SK-N-SH (cell line): ENCODE data around the gene ARHGAP4. TPM values are rescaled to one million over a fixed set of nuclear protein-coding genes. Genes with fewer than 3 reads are reported as not detected.

Experiments used
- CTCF ChIA-PET: fragments of 300-600, 350-600 bp; formaldehyde crosslinking; extraction: SDS; loops from one replicate; lab custom pipeline; 2021; lab: Yijun Ruan, JAX
- POLR2A ChIA-PET: fragments of 350-600 bp; sonication (Branson Sonifier 250); formaldehyde crosslinking; extraction: SDS; loops from one replicate; lab custom pipeline; 2020; ENCODE audit warnings: antibody characterized with exemption, inconsistent platforms; lab: Yijun Ruan, JAX
- DNase-seq: peaks from one replicate; pipeline ENCODE4 v3.0.0; 2012
- H2AFZ ChIP-seq: fragments of 200-600 bp; sonication (generic); 2 replicates; pipeline ENCODE4 v1.8.1; 2016; ENCODE audit warnings: antibody characterized with exemption, mild to moderate bottlenecking, low read depth
- H3F3A ChIP-seq: fragments of 200-600 bp; sonication (generic); replicated peaks from 2 replicates; pipeline ENCODE3; 2016; ENCODE audit warnings: antibody characterized with exemption, mild to moderate bottlenecking; ENCODE audit not compliant: insufficient read depth
- H3K27ac ChIP-seq, 2 experiments: fragments of 200-500 bp in 1 of 2; fragments of 200-600 bp in 1 of 2; sonication (Bioruptor generic) in 1 of 2; sonication (generic), shearing (Covaris generic) in 1 of 2; 2 replicates each; pipeline versions ENCODE4 v1.5.1 to v1.6.1; 2014 to 2016; ENCODE audit warnings: low read depth in 2 of 2, inconsistent platforms in 1 of 2, low read length in 1 of 2, mild to moderate bottlenecking in 1 of 2, mixed read lengths in 1 of 2
- H3K27me3 ChIP-seq: fragments of 200-600 bp; sonication (generic), shearing (Covaris generic); 2 replicates; pipeline ENCODE4 v1.6.1; 2016; ENCODE audit warnings: mixed run types; ENCODE audit not compliant: insufficient read depth
- H3K36me3 ChIP-seq, 2 experiments: fragments of 200-500 bp in 1 of 2; fragments of 200-600 bp in 1 of 2; sonication (Bioruptor generic) in 1 of 2; sonication (generic) in 1 of 2; replicated peaks in 1 of 2; 2 replicates each; pipeline versions ENCODE3 to v1.5.1; 2014 to 2016; ENCODE audit warnings: low read length in 1 of 2, mild to moderate bottlenecking in 1 of 2; ENCODE audit not compliant: insufficient read depth in 2 of 2, control insufficient read depth in 1 of 2
- H3K4me1 ChIP-seq, 2 experiments: fragments of 200-500 bp in 1 of 2; fragments of 200-600 bp in 1 of 2; sonication (Bioruptor generic) in 1 of 2; sonication (generic), shearing (Covaris generic) in 1 of 2; 2 replicates each; pipeline versions ENCODE4 v1.5.1 to v1.6.1; 2014 to 2016; ENCODE audit warnings: low read depth in 1 of 2, low read length in 1 of 2, mixed run types in 1 of 2; ENCODE audit not compliant: insufficient read depth in 2 of 2, control insufficient read depth in 1 of 2
- H3K4me2 ChIP-seq: fragments of 200-600 bp; sonication (generic), shearing (Covaris generic); 2 replicates; pipeline ENCODE4 v1.6.1; 2017; ENCODE audit warnings: mixed run types
- H3K4me3 ChIP-seq, 2 experiments: fragments of 200-500 bp in 1 of 2; fragments of 200-600 bp in 1 of 2; sonication (Bioruptor generic) in 1 of 2; sonication (generic), shearing (Covaris generic) in 1 of 2; 2 replicates each; pipeline versions ENCODE4 v1.5.1 to v1.8.1; 2014 to 2016; ENCODE audit warnings: low read depth in 2 of 2, inconsistent platforms in 1 of 2, low read length in 1 of 2, mild to moderate bottlenecking in 1 of 2, mixed read lengths in 1 of 2, moderate library complexity in 1 of 2
- H3K79me2 ChIP-seq: fragments of 200-600 bp; sonication (generic); 2 replicates; pipeline ENCODE4 v1.8.1; 2017; ENCODE audit warnings: mild to moderate bottlenecking; ENCODE audit not compliant: insufficient read depth
- H3K9ac ChIP-seq: fragments of 200-600 bp; sonication (generic); 2 replicates; pipeline ENCODE4 v1.6.1; 2017; ENCODE audit warnings: mixed run types
- H3K9me2 ChIP-seq: fragments of 200-600 bp; sonication (generic); 2 replicates; pipeline ENCODE4 v1.6.1; 2017; ENCODE audit warnings: mixed run types
- H3K9me3 ChIP-seq: fragments of 200-600 bp; sonication (generic); 2 replicates; pipeline ENCODE4 v1.6.1; 2017; ENCODE audit warnings: mixed run types, mild to moderate bottlenecking, moderate library complexity
- H4K20me1 ChIP-seq: fragments of 200-600 bp; sonication (generic); 2 replicates; pipeline ENCODE4 v1.6.1; 2017; ENCODE audit warnings: mild to moderate bottlenecking, mixed run types; ENCODE audit not compliant: insufficient read depth
- CHD2 ChIP-seq: fragments of 150-350 bp; IDR thresholded peaks from 2 replicates; pipeline ENCODE4 v1.6.1; 2018; ENCODE audit warnings: low read length; ENCODE audit not compliant: partially characterized antibody
- ELF1 ChIP-seq: IDR thresholded peaks from 2 replicates; pipeline ENCODE4 v1.4.0; 2012
- EP300 ChIP-seq, 2 experiments: IDR thresholded peaks; 2 replicates each; pipeline versions ENCODE4 v1.4.0 to v1.6.1; 2012; ENCODE audit warnings: borderline replicate concordance in 1 of 2, low read depth in 1 of 2, low read length in 1 of 2
- EZH2phosphoT487 ChIP-seq: fragments of 200-600 bp; sonication (generic); IDR thresholded peaks from 2 replicates; pipeline ENCODE4 v1.6.1; 2017; ENCODE audit warnings: low read depth, mixed run types, mild to moderate bottlenecking, antibody characterized with exemption, moderate library complexity, borderline replicate concordance
- FOSL2 ChIP-seq: IDR thresholded peaks from 2 replicates; pipeline ENCODE4 v1.4.0; 2012; ENCODE audit warnings: low read depth, mild to moderate bottlenecking, moderate library complexity, borderline replicate concordance
- GABPA ChIP-seq: IDR thresholded peaks from 2 replicates; pipeline ENCODE4 v1.4.0; 2012; ENCODE audit warnings: low read depth, mild to moderate bottlenecking
- JUND ChIP-seq: IDR thresholded peaks from 2 replicates; pipeline ENCODE4 v1.4.0; 2012
- MXI1 ChIP-seq: IDR thresholded peaks from 2 replicates; pipeline ENCODE4 v1.6.1; 2012; ENCODE audit warnings: mild to moderate bottlenecking, low read depth, low read length, improper control_type of control experiment
- RAD21 ChIP-seq: IDR thresholded peaks from 2 replicates; pipeline ENCODE4 v1.6.1; 2012; ENCODE audit warnings: mild to moderate bottlenecking, low read length
- RCOR1 ChIP-seq: fragments of 150-350 bp; IDR thresholded peaks from 2 replicates; pipeline ENCODE4 v1.6.1; 2017; ENCODE audit warnings: antibody characterized with exemption, low read length
- RFX5 ChIP-seq: IDR thresholded peaks from 2 replicates; pipeline ENCODE4 v1.6.1; 2012; ENCODE audit warnings: mild to moderate bottlenecking, improper control_type of control experiment, low read length
- SMC3 ChIP-seq: IDR thresholded peaks from 2 replicates; pipeline ENCODE4 v1.6.1; 2012; ENCODE audit warnings: low read depth, low read length, improper control_type of control experiment
- TEAD4 ChIP-seq: IDR thresholded peaks from 2 replicates; pipeline ENCODE4 v1.4.0; 2012; ENCODE audit warnings: mild to moderate bottlenecking, borderline replicate concordance; ENCODE audit not compliant: insufficient read depth
- WGBS: methylation state at CpG from one replicate; pipeline ENCODE4 v1.1.6; 2017; ENCODE audit warnings: low lambda C conversion rate; 5-methylcytosine and 5-hydroxymethylcytosine counted together
- polyA plus RNA-seq, 3 experiments: library from polyadenylated mRNA; depleted of rRNA; stranded (reverse); fragments of >200 nt; gene quantifications; 2 replicates each; pipeline ENCODE4 v1.2.3, GENCODE V29; 2012
- TF ChIP-seq, protein P1 (sequence below): IDR thresholded peaks from 2 replicates; pipeline ENCODE4 v1.4.0; 2012; ENCODE audit warnings: low read depth
- TF ChIP-seq, protein P2 (sequence below): IDR thresholded peaks from 2 replicates; pipeline ENCODE4 v1.6.1; 2012; ENCODE audit warnings: mild to moderate bottlenecking, low read depth, low read length, moderate library complexity
- TF ChIP-seq, protein P3 (sequence below): fragments of 150-350 bp; IDR thresholded peaks from 2 replicates; pipeline ENCODE4 v1.6.1; 2017; ENCODE audit warnings: antibody characterized with exemption, low read length, low read depth, borderline replicate concordance
- TF ChIP-seq, protein P4 (sequence below): IDR thresholded peaks from 2 replicates; pipeline ENCODE4 v1.4.0; 2012; ENCODE audit warnings: low read depth, borderline replicate concordance

Gene ARHGAP4
- polyA plus RNA-seq, 1 of the 3 experiments (the other 2 are of a cell fraction), result 1.6 TPM

DNA sequence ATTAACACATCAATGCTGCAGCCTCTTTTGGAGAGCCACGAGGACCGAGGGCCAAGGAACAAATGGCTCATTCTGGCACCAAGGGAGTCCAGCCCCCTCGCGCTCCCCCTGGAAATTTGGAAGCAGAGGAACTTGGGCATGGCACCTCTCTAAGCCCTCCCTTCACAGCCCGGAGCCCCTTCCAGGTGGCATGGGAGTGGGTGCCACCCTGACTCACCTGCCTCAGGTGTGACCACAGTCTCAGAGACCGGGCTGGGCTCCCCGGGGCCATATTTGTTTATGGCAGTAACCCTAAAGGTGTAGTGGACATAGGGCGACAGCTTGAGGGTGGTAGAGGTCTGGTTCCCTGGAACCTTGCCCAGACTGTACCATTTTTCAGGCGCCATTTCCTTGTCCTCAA lies 58.9 kb downstream of the ARHGAP4 start:
- Histone ChIP-seq H3K9me2 (no peaks in the 10 kb centered on the region), H3K27ac (no peak overlapping the region), H3K36me3 (no peaks in the 10 kb centered on the region), H3F3A (no peaks in the 10 kb centered on the region), H3K4me2 (no peak overlapping the region), H2AFZ (no peak overlapping the region), H3K9ac (no peak overlapping the region)
- WGBS, result 51% methylated on average over 5 of the region's 9 CpGs
- no peak for DNase-seq
- no peak for TF ChIP-seq EP300 (IDR thresholded peaks at IDR 0.05; ENCODE audit: borderline replicate concordance in 1 of 2, low read depth in 1 of 2, low read length in 1 of 2)
- TF ChIP-seq, protein P1, sequence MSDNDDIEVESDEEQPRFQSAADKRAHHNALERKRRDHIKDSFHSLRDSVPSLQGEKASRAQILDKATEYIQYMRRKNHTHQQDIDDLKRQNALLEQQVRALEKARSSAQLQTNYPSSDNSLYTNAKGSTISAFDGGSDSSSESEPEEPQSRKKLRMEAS, result no peak
- no peak for TF ChIP-seq FOSL2
- TF ChIP-seq RFX5, result no peak
- no peak for TF ChIP-seq RCOR1
- no peak for TF ChIP-seq CHD2
- no peak for TF ChIP-seq RAD21
- TF ChIP-seq, protein P2, sequence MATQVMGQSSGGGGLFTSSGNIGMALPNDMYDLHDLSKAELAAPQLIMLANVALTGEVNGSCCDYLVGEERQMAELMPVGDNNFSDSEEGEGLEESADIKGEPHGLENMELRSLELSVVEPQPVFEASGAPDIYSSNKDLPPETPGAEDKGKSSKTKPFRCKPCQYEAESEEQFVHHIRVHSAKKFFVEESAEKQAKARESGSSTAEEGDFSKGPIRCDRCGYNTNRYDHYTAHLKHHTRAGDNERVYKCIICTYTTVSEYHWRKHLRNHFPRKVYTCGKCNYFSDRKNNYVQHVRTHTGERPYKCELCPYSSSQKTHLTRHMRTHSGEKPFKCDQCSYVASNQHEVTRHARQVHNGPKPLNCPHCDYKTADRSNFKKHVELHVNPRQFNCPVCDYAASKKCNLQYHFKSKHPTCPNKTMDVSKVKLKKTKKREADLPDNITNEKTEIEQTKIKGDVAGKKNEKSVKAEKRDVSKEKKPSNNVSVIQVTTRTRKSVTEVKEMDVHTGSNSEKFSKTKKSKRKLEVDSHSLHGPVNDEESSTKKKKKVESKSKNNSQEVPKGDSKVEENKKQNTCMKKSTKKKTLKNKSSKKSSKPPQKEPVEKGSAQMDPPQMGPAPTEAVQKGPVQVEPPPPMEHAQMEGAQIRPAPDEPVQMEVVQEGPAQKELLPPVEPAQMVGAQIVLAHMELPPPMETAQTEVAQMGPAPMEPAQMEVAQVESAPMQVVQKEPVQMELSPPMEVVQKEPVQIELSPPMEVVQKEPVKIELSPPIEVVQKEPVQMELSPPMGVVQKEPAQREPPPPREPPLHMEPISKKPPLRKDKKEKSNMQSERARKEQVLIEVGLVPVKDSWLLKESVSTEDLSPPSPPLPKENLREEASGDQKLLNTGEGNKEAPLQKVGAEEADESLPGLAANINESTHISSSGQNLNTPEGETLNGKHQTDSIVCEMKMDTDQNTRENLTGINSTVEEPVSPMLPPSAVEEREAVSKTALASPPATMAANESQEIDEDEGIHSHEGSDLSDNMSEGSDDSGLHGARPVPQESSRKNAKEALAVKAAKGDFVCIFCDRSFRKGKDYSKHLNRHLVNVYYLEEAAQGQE, result no peak
- TF ChIP-seq ELF1, result no peak
- TF ChIP-seq EZH2phosphoT487, result no peak
- TF ChIP-seq MXI1, result no peak
- TF ChIP-seq TEAD4, result no peak
- TF ChIP-seq, protein P3, sequence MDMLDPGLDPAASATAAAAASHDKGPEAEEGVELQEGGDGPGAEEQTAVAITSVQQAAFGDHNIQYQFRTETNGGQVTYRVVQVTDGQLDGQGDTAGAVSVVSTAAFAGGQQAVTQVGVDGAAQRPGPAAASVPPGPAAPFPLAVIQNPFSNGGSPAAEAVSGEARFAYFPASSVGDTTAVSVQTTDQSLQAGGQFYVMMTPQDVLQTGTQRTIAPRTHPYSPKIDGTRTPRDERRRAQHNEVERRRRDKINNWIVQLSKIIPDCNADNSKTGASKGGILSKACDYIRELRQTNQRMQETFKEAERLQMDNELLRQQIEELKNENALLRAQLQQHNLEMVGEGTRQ, result no peak
- no peak for TF ChIP-seq SMC3
- TF ChIP-seq, protein P4, sequence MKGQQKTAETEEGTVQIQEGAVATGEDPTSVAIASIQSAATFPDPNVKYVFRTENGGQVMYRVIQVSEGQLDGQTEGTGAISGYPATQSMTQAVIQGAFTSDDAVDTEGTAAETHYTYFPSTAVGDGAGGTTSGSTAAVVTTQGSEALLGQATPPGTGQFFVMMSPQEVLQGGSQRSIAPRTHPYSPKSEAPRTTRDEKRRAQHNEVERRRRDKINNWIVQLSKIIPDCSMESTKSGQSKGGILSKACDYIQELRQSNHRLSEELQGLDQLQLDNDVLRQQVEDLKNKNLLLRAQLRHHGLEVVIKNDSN, result no peak
- TF ChIP-seq GABPA, result no peak
- no peak for TF ChIP-seq JUND
- TF ChIP-seq, all 33 proteins: peak for 0
- Histone ChIP-seq H3K9me3 (no peaks in the 10 kb centered on the region), H3K27me3 (no peaks in the 10 kb centered on the region), H3K4me3 (no peak overlapping the region), H3K79me2 (no peaks in the 10 kb centered on the region), H3K4me1 (peaks cover 0 to 9% of the 10 kb centered on the region in 2 experiments; a peak in 1 of 4 replicates), H4K20me1 (no peaks in the 10 kb centered on the region)
- POLR2A ChIA-PET, result interaction anchor here (0.6 kb wide), 1 partner anchor 12 kb away, joined by 3 read pairs; no protein-coding TSS in a partner anchor
- CTCF ChIA-PET, result no interaction called here
